Measurements from ENCODE around the gene AADACL2. TPM values are rescaled to one million over a fixed set of nuclear protein-coding genes. Genes with fewer than 3 reads are reported as not detected.

AADACL2 gene
- total RNA-seq, 2 experiments from 2014 or later = not detected

GRCh38 chr3:151740581-151740980 is 6.9 kb downstream of the AADACL2 start:
- H3K4me3 ChIP-seq (ENCODE audit: low read depth, low read length, poor library complexity, severe bottlenecking) = no peak overlapping the region
- TF ChIP-seq EZH2phosphoT487 (IDR thresholded peaks at IDR 0.05; ENCODE audit: borderline replicate concordance, low read depth, low read length) (no peak), CTCF (conservative IDR thresholded peaks at IDR 0.05; ENCODE audit: low read length) (no peak)
- H3K9me2 ChIP-seq (ENCODE audit: insufficient read depth, low read length) = no peaks in the 10 kb centered on the region
- H4K20me1 ChIP-seq (ENCODE audit: insufficient read depth, low read length) = no peaks in the 10 kb centered on the region
- H3K9me3 ChIP-seq (ENCODE audit: low read length) = no peaks in the 10 kb centered on the region
- no peak for DNase-seq (ENCODE audit: low spot score)
- CTCF ChIA-PET (ENCODE audit: unreplicated experiment) = no interaction called here
- H2AFZ ChIP-seq (ENCODE audit: low read length) = no peak overlapping the region
- H3K4me1 ChIP-seq (ENCODE audit: insufficient read depth, low read length, poor library complexity, severe bottlenecking) = no peaks in the 10 kb centered on the region
- POLR2A ChIA-PET = no interaction called here
- no peaks in the 10 kb centered on the region for H3K79me2 ChIP-seq (ENCODE audit: insufficient read depth, low read depth, low read length)
- no peaks in the 10 kb centered on the region for H3K36me3 ChIP-seq (ENCODE audit: insufficient read depth, low read length)
- BruUV-seq (replicated peaks) = no TSS peak
- no peak overlapping the region for H3K4me2 ChIP-seq (ENCODE audit: low read length)
- H3K27ac ChIP-seq (ENCODE audit: low read depth, low read length, poor library complexity, severe bottlenecking) = no peak overlapping the region
- intact Hi-C loops (cut with micrococcal nuclease; ENCODE audit: unreplicated experiment) = no loop called here

- H2AFZ ChIP-seq (ENCODE audit: low read length) = no peak overlapping the region
- no peak overlapping the region for H3K27ac ChIP-seq (ENCODE audit: low read depth, low read length, poor library complexity, severe bottlenecking)
- TF ChIP-seq EZH2phosphoT487 (IDR thresholded peaks at IDR 0.05; ENCODE audit: borderline replicate concordance, low read depth, low read length) (no peak), CTCF (conservative IDR thresholded peaks at IDR 0.05; ENCODE audit: low read length) (no peak)
- H3K9me3 ChIP-seq (ENCODE audit: low read length) = peaks cover 4% of the 10 kb centered on the region; the same call in 1 of the 2 replicates
- H3K4me1 ChIP-seq (ENCODE audit: insufficient read depth, low read length, poor library complexity, severe bottlenecking) = no peaks in the 10 kb centered on the region
- no peak overlapping the region for H3K4me2 ChIP-seq (ENCODE audit: low read length)
- ChIA-PET POLR2A (interaction anchor here (1.2 to 1.6 kb wide), 3 partner anchors 13 to 26 kb away, joined by 3 read pairs; no protein-coding TSS in a partner anchor), CTCF (ENCODE audit: unreplicated experiment) (no interaction called here)
- no peak for DNase-seq (ENCODE audit: low spot score)
- intact Hi-C loops (cut with micrococcal nuclease; ENCODE audit: unreplicated experiment) = no loop called here
- BruUV-seq (replicated peaks) = no TSS peak
- no peaks in the 10 kb centered on the region for H3K79me2 ChIP-seq (ENCODE audit: insufficient read depth, low read depth, low read length)
- H4K20me1 ChIP-seq (ENCODE audit: insufficient read depth, low read length) = no peaks in the 10 kb centered on the region
- no peaks in the 10 kb centered on the region for H3K36me3 ChIP-seq (ENCODE audit: insufficient read depth, low read length)
- no peak overlapping the region for H3K4me3 ChIP-seq (ENCODE audit: low read depth, low read length, poor library complexity, severe bottlenecking)
- H3K9me2 ChIP-seq (ENCODE audit: insufficient read depth, low read length) = no peaks in the 10 kb centered on the region
These were observed 10.1 kb downstream of the AADACL2 start for GRCh38 chr3:151743855-151744254.

- H3K27ac ChIP-seq (ENCODE audit: low read depth, low read length, poor library complexity, severe bottlenecking) = no peak overlapping the region
- no peak overlapping the region for H2AFZ ChIP-seq (ENCODE audit: low read length)
- TF ChIP-seq CTCF (conservative IDR thresholded peaks at IDR 0.05; ENCODE audit: low read length) (no peak), EZH2phosphoT487 (IDR thresholded peaks at IDR 0.05; ENCODE audit: borderline replicate concordance, low read depth, low read length) (no peak)
- no peaks in the 10 kb centered on the region for H4K20me1 ChIP-seq (ENCODE audit: insufficient read depth, low read length)
- no peaks in the 10 kb centered on the region for H3K9me2 ChIP-seq (ENCODE audit: insufficient read depth, low read length)
- no TSS peak for BruUV-seq (replicated peaks)
- DNase-seq (ENCODE audit: low spot score) = no peak
- no peak overlapping the region for H3K4me2 ChIP-seq (ENCODE audit: low read length)
- POLR2A ChIA-PET = no interaction called here
- no peak overlapping the region for H3K4me3 ChIP-seq (ENCODE audit: low read depth, low read length, poor library complexity, severe bottlenecking)
- no peaks in the 10 kb centered on the region for H3K79me2 ChIP-seq (ENCODE audit: insufficient read depth, low read depth, low read length)
- intact Hi-C loops (cut with micrococcal nuclease; ENCODE audit: unreplicated experiment) = no loop called here
- peaks cover 5% of the 10 kb centered on the region; the same call in 1 of the 2 replicates for H3K9me3 ChIP-seq (ENCODE audit: low read length)
- no peaks in the 10 kb centered on the region for H3K36me3 ChIP-seq (ENCODE audit: insufficient read depth, low read length)
- no peaks in the 10 kb centered on the region for H3K4me1 ChIP-seq (ENCODE audit: insufficient read depth, low read length, poor library complexity, severe bottlenecking)
- CTCF ChIA-PET (ENCODE audit: unreplicated experiment) = no interaction called here
These were observed 16.5 kb downstream of the AADACL2 start for GRCh38 chr3:151750181-151750580.
